ENCODE data around the gene RNF39. TPM values are rescaled to one million over a fixed set of nuclear protein-coding genes. Genes with fewer than 3 reads are reported as not detected.
"Not testable (repeated sequence)": the region's sequence is repeated elsewhere in the genome, so short reads cannot be mapped to it uniquely, and the experiment has no call there.

RNF39 gene
- polyA plus RNA-seq (2013, experiment 1 of 2): 0.13 TPM
- 0.22 TPM for polyA plus RNA-seq (2013, experiment 2 of 2)

GRCh38 chr6:30075094-30075789 is at the start of gene RNF39:
Gene RNF39, minus strand, starts transcription at chr6:30075769. Its CDS starts 184 bp downstream, at chr6:30075585.
- Histone ChIP-seq H3K36me3 (replicated peaks in 1 of 2; ENCODE audit: control insufficient read depth in 2 of 2, insufficient read depth in 2 of 2, low read length in 2 of 2) (peaks cover 1 to 2% of the 10 kb centered on the region in 2 donors), H2BK15ac (ENCODE audit: low read length) (peak within 1 kb of the TSS; percentile 10), H2BK12ac (ENCODE audit: low read length) (no peak within 1 kb of the TSS), H3K9me3 (replicated peaks in 1 of 2; ENCODE audit: control insufficient read depth in 2 of 2, insufficient read depth in 1 of 2, low read depth in 1 of 2, low read length in 2 of 2) (peaks cover 0 to 3% of the 10 kb centered on the region in 2 donors), H3K79me1 (ENCODE audit: low read depth, low read length) (no peaks in the 10 kb centered on the region), H3K27me3 (ENCODE audit: control insufficient read depth in 3 of 3, insufficient read depth in 3 of 3, low read depth in 1 of 3, low read length in 3 of 3) (peaks cover 17 to 80% (median 77%) of the 10 kb centered on the region in 3 experiments), H2AFZ (ENCODE audit: low read length) (peak within 1 kb of the TSS; percentile 96), H3K4me1 (ENCODE audit: control insufficient read depth in 2 of 2, insufficient read depth in 1 of 2, low read depth in 1 of 2, low read length in 2 of 2) (peaks cover 9 to 15% of the 10 kb centered on the region in 2 donors), H3K4me3 (ENCODE audit: low read length in 2 of 2) (peak within 1 kb of the TSS; percentile 34 to 76), H3K18ac (ENCODE audit: low read length) (peak within 1 kb of the TSS; percentile 61), H3K14ac (ENCODE audit: low read length) (no peak within 1 kb of the TSS), H3K23ac (ENCODE audit: low read depth, low read length, poor library complexity) (no peak within 1 kb of the TSS), H3K4ac (ENCODE audit: low read length) (no peak within 1 kb of the TSS), H2AK5ac (ENCODE audit: low read depth, low read length) (peak within 1 kb of the TSS; percentile 12), H3K27ac (replicated peaks; ENCODE audit: low read length) (no peak within 1 kb of the TSS), H2BK120ac (ENCODE audit: low read depth, low read length) (no peak within 1 kb of the TSS), H3K9ac (ENCODE audit: low read depth, low read length, poor library complexity) (peak within 1 kb of the TSS; percentile 86), H3K4me2 (ENCODE audit: insufficient read depth, low read length, poor library complexity, severe bottlenecking) (peak within 1 kb of the TSS; percentile 92), H2BK5ac (ENCODE audit: low read length) (no peak within 1 kb of the TSS), H4K8ac (ENCODE audit: low read depth, low read length) (peak within 1 kb of the TSS; percentile 84), H4K91ac (ENCODE audit: low read depth, low read length, poor library complexity) (no peak within 1 kb of the TSS)
- WGBS, 2 donors (ENCODE audit: extremely low coverage in 2 of 2, insufficient read length in 2 of 2, insufficient replicate concordance in 1 of 2): no CpG with 5 or more reads among the region's 64 CpGs
- no peak for DNase-seq (ENCODE audit: low spot score)

GRCh38 chr6:30122515-30122914 is 46.9 kb upstream of the RNF39 start:
- Histone ChIP-seq H3K4me1 (ENCODE audit: control insufficient read depth in 2 of 2, insufficient read depth in 1 of 2, low read depth in 1 of 2, low read length in 2 of 2) (peaks cover 0 to 3% of the 10 kb centered on the region in 2 donors), H3K4ac (ENCODE audit: low read length) (no peak overlapping the region), H3K9ac (ENCODE audit: low read depth, low read length, poor library complexity) (no peak overlapping the region), H3K27ac (replicated peaks; ENCODE audit: low read length) (no peak overlapping the region), H3K23ac (ENCODE audit: low read depth, low read length, poor library complexity) (no peak overlapping the region), H3K27me3 (ENCODE audit: control insufficient read depth in 3 of 3, insufficient read depth in 3 of 3, low read depth in 1 of 3, low read length in 3 of 3) (peaks cover 2 to 62% (median 20%) of the 10 kb centered on the region in 3 experiments), H4K8ac (ENCODE audit: low read depth, low read length) (no peak overlapping the region), H2AK5ac (ENCODE audit: low read depth, low read length) (no peak overlapping the region), H3K79me1 (ENCODE audit: low read depth, low read length) (no peaks in the 10 kb centered on the region), H3K4me3 (ENCODE audit: low read length in 2 of 2) (no peak overlapping the region), H3K36me3 (replicated peaks in 1 of 2; ENCODE audit: control insufficient read depth in 2 of 2, insufficient read depth in 2 of 2, low read length in 2 of 2) (no peaks in the 10 kb centered on the region), H2BK120ac (ENCODE audit: low read depth, low read length) (no peak overlapping the region), H2AFZ (ENCODE audit: low read length) (no peak overlapping the region), H2BK12ac (ENCODE audit: low read length) (no peak overlapping the region), H3K4me2 (ENCODE audit: insufficient read depth, low read length, poor library complexity, severe bottlenecking) (no peak overlapping the region), H3K14ac (ENCODE audit: low read length) (no peak overlapping the region), H3K18ac (ENCODE audit: low read length) (no peak overlapping the region), H2BK15ac (ENCODE audit: low read length) (no peak overlapping the region), H3K9me3 (replicated peaks in 1 of 2; ENCODE audit: control insufficient read depth in 2 of 2, insufficient read depth in 1 of 2, low read depth in 1 of 2, low read length in 2 of 2) (no peaks in the 10 kb centered on the region), H4K91ac (ENCODE audit: low read depth, low read length, poor library complexity) (no peak overlapping the region), H2BK5ac (ENCODE audit: low read length) (no peak overlapping the region)
- DNase-seq (ENCODE audit: low spot score): no peak
- no CpG with 5 or more reads among the region's 2 CpGs for WGBS, 2 donors (ENCODE audit: extremely low coverage in 2 of 2, insufficient read length in 2 of 2, insufficient replicate concordance in 1 of 2)

- Histone ChIP-seq H3K79me1 (ENCODE audit: low read depth, low read length) (no peaks in the 10 kb centered on the region), H3K14ac (ENCODE audit: low read length) (no peak overlapping the region), H2BK120ac (ENCODE audit: low read depth, low read length) (no peak overlapping the region), H3K4me1 (ENCODE audit: control insufficient read depth in 2 of 2, insufficient read depth in 1 of 2, low read depth in 1 of 2, low read length in 2 of 2) (no peaks in the 10 kb centered on the region), H2AK5ac (ENCODE audit: low read depth, low read length) (no peak overlapping the region), H3K23ac (ENCODE audit: low read depth, low read length, poor library complexity) (no peak overlapping the region), H3K4ac (ENCODE audit: low read length) (no peak overlapping the region), H4K8ac (ENCODE audit: low read depth, low read length) (no peak overlapping the region), H4K91ac (ENCODE audit: low read depth, low read length, poor library complexity) (no peak overlapping the region), H2BK5ac (ENCODE audit: low read length) (no peak overlapping the region), H3K9ac (ENCODE audit: low read depth, low read length, poor library complexity) (no peak overlapping the region), H3K9me3 (replicated peaks in 1 of 2; ENCODE audit: control insufficient read depth in 2 of 2, insufficient read depth in 1 of 2, low read depth in 1 of 2, low read length in 2 of 2) (no peaks in the 10 kb centered on the region), H2BK15ac (ENCODE audit: low read length) (no peak overlapping the region), H3K27ac (replicated peaks; ENCODE audit: low read length) (no peak overlapping the region), H3K4me3 (ENCODE audit: low read length in 2 of 2) (no peak overlapping the region), H3K36me3 (replicated peaks in 1 of 2; ENCODE audit: control insufficient read depth in 2 of 2, insufficient read depth in 2 of 2, low read length in 2 of 2) (no peaks in the 10 kb centered on the region), H2AFZ (ENCODE audit: low read length) (no peak overlapping the region), H3K4me2 (ENCODE audit: insufficient read depth, low read length, poor library complexity, severe bottlenecking) (no peak overlapping the region), H3K18ac (ENCODE audit: low read length) (no peak overlapping the region), H2BK12ac (ENCODE audit: low read length) (no peak overlapping the region), H3K27me3 (ENCODE audit: control insufficient read depth in 3 of 3, insufficient read depth in 3 of 3, low read depth in 1 of 3, low read length in 3 of 3) (peaks cover 0 to 53% (median 12%) of the 10 kb centered on the region in 3 experiments)
- WGBS, 2 donors (ENCODE audit: extremely low coverage in 2 of 2, insufficient read length in 2 of 2, insufficient replicate concordance in 1 of 2): no CpG with 5 or more reads among the region's 10 CpGs
- no peak for DNase-seq (ENCODE audit: low spot score)
Measured at GRCh38 chr6:30121446-30122366, 46.1 kb upstream of the RNF39 start.

- H2BK5ac ChIP-seq (ENCODE audit: low read length); H3K36me3 ChIP-seq (replicated peaks in 1 of 2; ENCODE audit: control insufficient read depth in 2 of 2, insufficient read depth in 2 of 2, low read length in 2 of 2); H3K14ac ChIP-seq (ENCODE audit: low read length); H3K4me2 ChIP-seq (ENCODE audit: insufficient read depth, low read length, poor library complexity, severe bottlenecking); H2BK12ac ChIP-seq (ENCODE audit: low read length); H3K79me1 ChIP-seq (ENCODE audit: low read depth, low read length); DNase-seq (ENCODE audit: low spot score); H2BK120ac ChIP-seq (ENCODE audit: low read depth, low read length); H3K23ac ChIP-seq (ENCODE audit: low read depth, low read length, poor library complexity); H3K18ac ChIP-seq (ENCODE audit: low read length); H3K9ac ChIP-seq (ENCODE audit: low read depth, low read length, poor library complexity); H2AK5ac ChIP-seq (ENCODE audit: low read depth, low read length); H4K91ac ChIP-seq (ENCODE audit: low read depth, low read length, poor library complexity); H2BK15ac ChIP-seq (ENCODE audit: low read length); H3K4ac ChIP-seq (ENCODE audit: low read length); H3K4me3 ChIP-seq (ENCODE audit: low read length in 2 of 2); H3K27ac ChIP-seq (replicated peaks; ENCODE audit: low read length); H4K8ac ChIP-seq (ENCODE audit: low read depth, low read length); H2AFZ ChIP-seq (ENCODE audit: low read length); H3K4me1 ChIP-seq (ENCODE audit: control insufficient read depth in 2 of 2, insufficient read depth in 1 of 2, low read depth in 1 of 2, low read length in 2 of 2); H3K9me3 ChIP-seq (replicated peaks in 1 of 2; ENCODE audit: control insufficient read depth in 2 of 2, insufficient read depth in 1 of 2, low read depth in 1 of 2, low read length in 2 of 2): not testable (repeated sequence)
- peaks cover 0 to 41% (median 0%) of the 10 kb centered on the region in 3 experiments for H3K27me3 ChIP-seq (ENCODE audit: control insufficient read depth in 3 of 3, insufficient read depth in 3 of 3, low read depth in 1 of 3, low read length in 3 of 3)
- WGBS, 2 donors (ENCODE audit: extremely low coverage in 2 of 2, insufficient read length in 2 of 2, insufficient replicate concordance in 1 of 2): no CpG with 5 or more reads among the region's 5 CpGs
Measured at GRCh38 chr6:30118691-30119090, 43.1 kb upstream of the RNF39 start.

Measured in neuronal stem cell (in vitro differentiated cells).